HEK293T (cell line): ENCODE measurements around the gene TIMP2.

Experiments
- CTCF ChIA-PET: fragments of 350-600 bp; formaldehyde crosslinking; extraction: SDS; loops from one replicate; lab custom pipeline; 2021; ENCODE audit warnings: antibody characterized with exemption, inconsistent platforms; lab: Yijun Ruan, JAX
- POLR2A ChIA-PET: fragments of 350-600 bp; formaldehyde crosslinking; extraction: SDS; loops from one replicate; lab custom pipeline; 2020; ENCODE audit warnings: antibody characterized with exemption, inconsistent platforms; lab: Yijun Ruan, JAX
- DNase-seq: peaks from one replicate; pipeline ENCODE4 v3.0.0; 2012; ENCODE audit warnings: mixed read lengths; ENCODE audit errors: extremely low spot score
- ARNT ChIP-seq: fragments of 450-650 bp; IDR thresholded peaks from 2 replicates; pipeline ENCODE4 v1.6.1; 2017; ENCODE audit warnings: mild to moderate bottlenecking
- BHLHE40 ChIP-seq: fragments of 450-650 bp; IDR thresholded peaks from 2 replicates; pipeline ENCODE4 v1.6.1; 2016; ENCODE audit warnings: mild to moderate bottlenecking, moderate library complexity, borderline replicate concordance
- CTBP1 ChIP-seq: fragments of 450-650 bp; IDR thresholded peaks from 2 replicates; pipeline ENCODE4 v1.6.1; 2016; ENCODE audit warnings: borderline replicate concordance
- ELF4 ChIP-seq: fragments of 450-650 bp; IDR thresholded peaks from 2 replicates; pipeline ENCODE4 v1.6.1; 2017; ENCODE audit warnings: antibody characterized with exemption
- FOXA1 ChIP-seq: fragments of 450-650 bp; IDR thresholded peaks from 2 replicates; pipeline ENCODE4 v1.6.1; 2016; ENCODE audit warnings: mild to moderate bottlenecking
- FOXK2 ChIP-seq: fragments of 450-650 bp; IDR thresholded peaks from 2 replicates; pipeline ENCODE4 v1.6.1; 2016; ENCODE audit warnings: mild to moderate bottlenecking
- FOXM1 ChIP-seq: fragments of 450-650 bp; IDR thresholded peaks from 2 replicates; pipeline ENCODE4 v1.6.1; 2017; ENCODE audit warnings: mild to moderate bottlenecking, borderline replicate concordance
- HDGF ChIP-seq: fragments of 450-650 bp; IDR thresholded peaks from 2 replicates; pipeline ENCODE4 v1.6.1; 2017; ENCODE audit warnings: antibody characterized with exemption, borderline replicate concordance
- L3MBTL2 ChIP-seq: fragments of 450-650 bp; conservative IDR thresholded peaks from 2 replicates; pipeline ENCODE4 v1.6.1; 2016; ENCODE audit warnings: mild to moderate bottlenecking
- LEF1 ChIP-seq: fragments of 450-650 bp; IDR thresholded peaks from 2 replicates; pipeline ENCODE4 v1.6.1; 2017; ENCODE audit warnings: mild to moderate bottlenecking, borderline replicate concordance
- NFRKB ChIP-seq: fragments of 450-650 bp; IDR thresholded peaks from 2 replicates; pipeline ENCODE4 v1.6.1; 2016; ENCODE audit warnings: mild to moderate bottlenecking, moderate library complexity
- SP1 ChIP-seq: fragments of 450-650 bp; IDR thresholded peaks from 2 replicates; pipeline ENCODE4 v1.6.1; 2017
- SUZ12 ChIP-seq: fragments of 450-650 bp; IDR thresholded peaks from 2 replicates; pipeline ENCODE4 v1.6.1; 2016; ENCODE audit warnings: mild to moderate bottlenecking
- TARDBP ChIP-seq: fragments of 450-650 bp; IDR thresholded peaks from 2 replicates; pipeline ENCODE4 v1.6.1; 2016
- ZNF384 ChIP-seq: fragments of 450-650 bp; IDR thresholded peaks from 2 replicates; pipeline ENCODE4 v1.6.1; 2016
- TF ChIP-seq, protein P1 (sequence below): fragments of 450-650 bp; IDR thresholded peaks from 2 replicates; pipeline ENCODE4 v1.6.1; 2016

The TIMP2 gene

DNA sequence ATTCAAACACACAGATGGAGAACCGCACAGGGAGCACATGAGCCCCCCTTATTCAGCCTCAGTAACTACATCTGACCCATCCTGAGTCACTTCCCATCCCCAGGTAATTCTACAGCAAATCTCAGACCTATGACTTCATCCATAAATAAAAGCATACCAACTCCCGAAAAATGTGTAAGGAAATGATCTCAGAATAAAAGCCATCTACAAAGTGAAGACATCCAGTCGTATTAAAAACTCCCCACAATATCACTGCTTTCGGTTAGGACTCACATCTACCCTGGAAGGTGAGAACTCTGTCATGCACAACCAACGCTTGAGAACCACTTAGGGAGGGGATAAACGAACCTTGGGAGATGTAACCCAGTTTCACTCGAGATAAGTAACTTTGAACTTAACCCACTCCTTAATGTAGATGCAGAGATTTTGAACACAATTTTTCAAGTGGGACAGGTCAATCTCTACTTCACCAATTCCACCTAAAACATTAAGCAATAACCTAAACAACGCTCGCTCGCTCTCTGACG lies 85.9 kb downstream of the TIMP2 start:
- DNase-seq, result no peak
- TF ChIP-seq CTBP1, result no peak
- no peak for TF ChIP-seq TARDBP
- no peak for TF ChIP-seq FOXM1
- TF ChIP-seq, protein P1, sequence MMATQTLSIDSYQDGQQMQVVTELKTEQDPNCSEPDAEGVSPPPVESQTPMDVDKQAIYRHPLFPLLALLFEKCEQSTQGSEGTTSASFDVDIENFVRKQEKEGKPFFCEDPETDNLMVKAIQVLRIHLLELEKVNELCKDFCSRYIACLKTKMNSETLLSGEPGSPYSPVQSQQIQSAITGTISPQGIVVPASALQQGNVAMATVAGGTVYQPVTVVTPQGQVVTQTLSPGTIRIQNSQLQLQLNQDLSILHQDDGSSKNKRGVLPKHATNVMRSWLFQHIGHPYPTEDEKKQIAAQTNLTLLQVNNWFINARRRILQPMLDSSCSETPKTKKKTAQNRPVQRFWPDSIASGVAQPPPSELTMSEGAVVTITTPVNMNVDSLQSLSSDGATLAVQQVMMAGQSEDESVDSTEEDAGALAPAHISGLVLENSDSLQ, result no peak
- no peak for TF ChIP-seq NFRKB
- TF ChIP-seq BHLHE40, result no peak
- no peak for TF ChIP-seq LEF1
- TF ChIP-seq ARNT, result no peak
- TF ChIP-seq SP1, result no peak
- no peak for TF ChIP-seq FOXA1
- ChIA-PET POLR2A (no interaction called here), CTCF (no interaction called here)

GRCh38 chr17:78838574-78839005 lies 86.6 kb downstream of the TIMP2 start:
- DNase-seq, result no peak
- TF ChIP-seq FOXA1, result no peak
- CTCF ChIA-PET, result no interaction called here
- POLR2A ChIA-PET, result no interaction called here

GRCh38 chr17:78836420-78837021 lies 88.7 kb downstream of the TIMP2 start:
- TF ChIP-seq BHLHE40 (no peak), SP1 (no peak), L3MBTL2 (no peak), ELF4 (no peak)
- POLR2A ChIA-PET, result no interaction called here
- CTCF ChIA-PET, result no interaction called here
- DNase-seq, result no peak

- TF ChIP-seq FOXK2 (no peak), SP1 (no peak), ARNT (no peak), FOXM1 (no peak), L3MBTL2 (no peak), NFRKB (no peak), ZNF384 (no peak), HDGF (no peak), BHLHE40 (no peak), LEF1 (no peak), FOXA1 (no peak), SUZ12 (no peak), CTBP1 (no peak), ELF4 (no peak), TARDBP (no peak)
- TF ChIP-seq, protein P1, result no peak
- POLR2A ChIA-PET, result no interaction called here
- DNase-seq, result no peak
- CTCF ChIA-PET, result no interaction called here
Measured at GRCh38 chr17:78834571-78834970, 90.6 kb downstream of the TIMP2 start.

GRCh38 chr17:78832541-78832810 lies 92.7 kb downstream of the TIMP2 start:
- DNase-seq, result no peak
- TF ChIP-seq TARDBP (no peak), ZNF384 (no peak), BHLHE40 (no peak), FOXK2 (no peak), LEF1 (no peak), SP1 (no peak), CTBP1 (no peak), FOXM1 (no peak), SUZ12 (no peak), ARNT (no peak), NFRKB (no peak), ELF4 (no peak)
- ChIA-PET CTCF (interaction anchor here (1.3 kb wide), 1 partner anchor 33 kb away, joined by 4 read pairs; no protein-coding TSS in a partner anchor), POLR2A (no interaction called here)

DNA sequence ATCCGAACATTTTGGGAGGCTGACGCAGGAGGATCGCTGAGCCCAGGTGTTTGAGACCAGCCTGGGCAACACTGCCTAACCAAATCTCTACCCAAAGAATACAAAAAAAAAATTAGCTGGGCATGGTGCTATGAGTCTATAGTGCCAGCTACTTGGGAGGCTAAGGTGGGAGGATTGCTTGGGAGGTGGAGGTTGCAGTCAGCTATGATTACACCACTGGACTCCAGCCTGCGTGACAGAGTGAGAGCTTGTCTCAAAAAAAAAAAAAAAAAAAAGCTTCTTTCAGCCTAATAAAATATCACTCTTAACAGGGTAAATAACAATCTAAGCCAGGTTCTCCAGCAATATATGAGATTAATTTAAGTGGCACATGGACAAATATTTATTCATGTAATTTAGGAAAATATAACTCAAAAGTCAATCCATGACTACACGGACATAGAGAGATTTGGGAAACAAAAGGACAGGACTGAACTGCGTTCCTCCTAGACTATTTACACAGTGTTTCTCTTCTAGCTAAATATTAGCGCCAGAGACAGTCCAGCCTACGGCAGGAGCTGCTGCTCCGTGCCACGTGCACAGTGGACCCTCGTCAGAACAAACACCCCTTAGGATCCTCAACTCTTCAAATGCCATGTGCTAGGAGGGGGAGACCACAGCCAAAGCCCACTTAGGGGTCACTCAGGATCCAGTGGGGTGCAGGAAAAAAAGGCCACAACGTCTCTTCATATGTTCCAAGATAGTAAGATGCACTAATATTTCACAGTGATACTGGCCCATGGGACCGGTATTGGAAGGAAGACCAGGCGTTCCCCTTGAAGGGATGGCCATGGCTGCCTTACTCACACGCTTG lies 93.3 kb downstream of the TIMP2 start:
- no peak for DNase-seq
- CTCF ChIA-PET, result interaction anchor here (0.6 to 1.3 kb wide), 2 partner anchors 34 to 1008 kb away, joined by 3 to 4 read pairs; no protein-coding TSS in a partner anchor
- POLR2A ChIA-PET, result no interaction called here
- TF ChIP-seq SP1 (no peak), LEF1 (no peak), NFRKB (no peak), BHLHE40 (no peak), CTBP1 (no peak), ARNT (no peak), SUZ12 (no peak), ELF4 (no peak), ZNF384 (no peak), FOXM1 (no peak), HDGF (no peak), FOXK2 (no peak)
